Measurements from ENCODE around the gene RASGRP1.

Gene RASGRP1

DNA sequence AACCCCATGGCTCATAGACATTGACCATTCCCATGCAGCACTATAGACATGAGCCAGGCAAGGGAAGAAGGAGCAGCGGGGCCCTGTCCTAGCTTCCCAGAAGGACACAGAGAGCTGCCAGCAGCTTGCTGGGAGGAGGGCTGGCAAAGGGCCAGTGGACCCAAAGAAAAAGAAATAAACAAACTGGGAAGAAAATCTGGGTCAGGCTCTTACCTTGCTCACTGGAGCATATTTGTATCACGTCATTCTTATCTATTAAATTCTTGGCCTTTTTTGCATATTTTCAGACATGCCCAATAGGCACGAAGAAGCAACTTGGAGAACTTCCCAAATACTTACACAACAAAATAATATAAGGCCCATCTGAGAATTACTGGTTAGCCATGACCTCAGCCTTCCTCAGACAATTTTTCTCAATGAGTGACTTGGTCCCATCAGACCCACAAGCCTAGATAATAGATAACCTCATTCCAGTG lies 28.4 kb downstream of the RASGRP1 start:
- no peak overlapping the region for H3K9ac ChIP-seq (ENCODE audit: low read depth, low read length)
- H3K4me1 ChIP-seq (ENCODE audit: control insufficient read depth, insufficient read depth, low read length), result no peaks in the 10 kb centered on the region
- H3K27ac ChIP-seq (ENCODE audit: low read depth, low read length), result no peak overlapping the region
- no peaks in the 10 kb centered on the region for H3K9me3 ChIP-seq (ENCODE audit: control insufficient read depth, insufficient read depth, low read length)
- no peaks in the 10 kb centered on the region for H3K36me3 ChIP-seq (ENCODE audit: control insufficient read depth, insufficient read depth, low read length)
- no peak overlapping the region for H3K4me3 ChIP-seq (ENCODE audit: low read depth, low read length)
- H3K27me3 ChIP-seq (ENCODE audit: control insufficient read depth, insufficient read depth, low read length), result no peaks in the 10 kb centered on the region

DNA sequence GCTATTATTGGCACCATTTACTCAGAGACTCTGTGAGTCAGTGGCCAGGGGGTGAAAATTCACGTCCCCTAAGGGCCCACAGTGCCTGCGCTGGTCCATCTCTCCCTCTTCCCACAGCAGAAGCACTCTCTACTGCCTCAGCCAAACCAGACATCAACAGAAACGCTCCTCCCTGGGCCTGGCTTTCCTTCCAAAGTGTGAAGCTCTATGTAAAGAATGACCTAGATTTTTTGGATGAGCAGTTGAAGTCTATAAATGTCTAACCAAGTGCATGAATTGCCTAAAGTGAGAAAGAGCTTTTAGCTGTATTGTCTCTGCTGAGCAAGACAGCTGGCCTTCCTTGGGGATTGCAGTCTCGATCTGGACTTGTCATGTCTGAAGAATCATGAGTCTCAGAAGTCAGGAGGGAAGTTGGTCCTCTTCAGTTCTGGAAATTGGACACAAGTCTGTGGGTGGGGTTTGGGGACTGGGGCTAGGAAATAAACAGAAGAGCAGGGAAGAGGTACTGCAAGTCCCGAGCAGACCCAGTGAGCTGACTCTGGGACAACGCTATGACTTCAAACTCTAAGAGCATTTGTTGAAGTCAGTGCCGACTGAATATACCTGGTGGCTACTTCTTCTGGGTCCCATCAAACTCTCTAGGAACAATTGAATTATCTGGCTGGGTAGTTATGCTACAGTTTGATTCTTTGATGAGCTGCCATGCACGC lies 29.0 kb downstream of the RASGRP1 start:
- Histone ChIP-seq H3K9ac (ENCODE audit: low read depth, low read length) (no peak overlapping the region), H3K27ac (ENCODE audit: low read depth, low read length) (no peak overlapping the region), H3K9me3 (ENCODE audit: control insufficient read depth, insufficient read depth, low read length) (no peaks in the 10 kb centered on the region), H3K4me3 (ENCODE audit: low read depth, low read length) (no peak overlapping the region), H3K4me1 (ENCODE audit: control insufficient read depth, insufficient read depth, low read length) (no peaks in the 10 kb centered on the region), H3K36me3 (ENCODE audit: control insufficient read depth, insufficient read depth, low read length) (no peaks in the 10 kb centered on the region), H3K27me3 (ENCODE audit: control insufficient read depth, insufficient read depth, low read length) (no peaks in the 10 kb centered on the region)

DNA sequence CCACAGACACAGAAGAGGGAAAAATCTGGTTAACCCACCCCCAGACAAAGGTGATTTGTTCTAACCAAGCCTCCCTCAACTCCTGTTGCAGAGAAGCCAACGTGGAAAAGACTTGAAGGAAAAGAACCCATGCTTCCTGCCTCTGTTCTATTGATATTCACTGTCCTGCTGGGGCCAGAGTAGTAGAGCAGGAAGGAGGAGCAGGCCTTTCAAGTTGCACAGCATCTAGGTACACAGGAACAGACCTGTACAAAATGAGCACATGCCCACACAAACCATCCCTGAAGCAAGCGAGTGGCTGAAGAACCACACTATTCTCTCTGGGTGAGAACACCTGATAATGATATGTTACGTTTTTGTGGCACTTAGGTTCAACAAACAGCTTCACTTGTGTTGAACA lies 29.9 kb downstream of the RASGRP1 start:
- Histone ChIP-seq H3K9me3 (ENCODE audit: control insufficient read depth, insufficient read depth, low read length) (no peaks in the 10 kb centered on the region), H3K27me3 (ENCODE audit: control insufficient read depth, insufficient read depth, low read length) (no peaks in the 10 kb centered on the region), H3K9ac (ENCODE audit: low read depth, low read length) (no peak overlapping the region), H3K36me3 (ENCODE audit: control insufficient read depth, insufficient read depth, low read length) (no peaks in the 10 kb centered on the region), H3K4me1 (ENCODE audit: control insufficient read depth, insufficient read depth, low read length) (no peaks in the 10 kb centered on the region), H3K27ac (ENCODE audit: low read depth, low read length) (no peak overlapping the region), H3K4me3 (ENCODE audit: low read depth, low read length) (no peak overlapping the region)

DNA sequence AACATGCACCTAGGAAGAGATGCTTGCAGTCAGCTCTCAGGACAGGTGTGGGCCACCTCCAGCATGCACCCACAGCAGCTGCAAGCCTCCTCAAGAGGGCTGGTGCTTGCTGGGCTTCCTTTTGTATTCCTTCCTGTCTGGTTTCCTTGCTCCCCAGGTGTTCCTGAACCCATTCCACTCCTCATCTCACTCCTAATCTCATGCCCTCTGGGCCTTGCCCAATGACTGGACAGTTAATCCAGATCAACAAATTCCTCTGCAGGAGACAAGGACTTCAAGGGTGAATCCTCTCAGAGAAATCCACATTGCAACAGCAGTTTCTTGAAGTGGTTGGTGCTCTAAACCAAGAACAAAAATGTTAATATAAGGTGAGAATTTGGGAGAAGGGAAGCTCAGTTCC lies 30.7 kb downstream of the RASGRP1 start:
- Histone ChIP-seq H3K9me3 (ENCODE audit: control insufficient read depth, insufficient read depth, low read length) (no peaks in the 10 kb centered on the region), H3K4me1 (ENCODE audit: control insufficient read depth, insufficient read depth, low read length) (no peaks in the 10 kb centered on the region), H3K27ac (ENCODE audit: low read depth, low read length) (no peak overlapping the region), H3K27me3 (ENCODE audit: control insufficient read depth, insufficient read depth, low read length) (no peaks in the 10 kb centered on the region), H3K36me3 (ENCODE audit: control insufficient read depth, insufficient read depth, low read length) (no peaks in the 10 kb centered on the region), H3K9ac (ENCODE audit: low read depth, low read length) (no peak overlapping the region), H3K4me3 (ENCODE audit: low read depth, low read length) (no peak overlapping the region)

DNA sequence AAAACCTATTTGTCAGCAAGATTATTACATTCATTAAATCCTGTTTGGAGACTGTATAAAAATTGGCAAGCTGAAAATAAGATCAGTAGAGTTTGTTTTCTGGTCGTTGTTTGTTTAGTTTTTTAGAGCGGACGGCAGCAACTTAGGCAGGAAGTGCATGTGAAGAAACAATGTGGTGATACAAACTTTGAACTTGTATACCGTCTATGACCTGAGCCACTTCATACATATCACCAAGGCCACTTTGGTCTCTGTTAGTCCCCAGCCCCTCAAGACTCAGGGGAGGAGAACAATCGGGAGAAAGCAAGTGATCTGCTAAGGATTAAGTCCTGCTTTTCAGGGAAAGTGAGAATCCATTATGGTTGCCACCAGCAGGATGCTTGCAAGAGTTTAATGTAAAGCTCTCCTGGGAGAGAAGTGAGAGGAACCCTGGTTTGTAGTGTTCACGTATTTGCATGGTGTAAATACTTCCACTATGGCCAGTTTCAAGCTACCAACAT lies 31.1 kb downstream of the RASGRP1 start:
- no peaks in the 10 kb centered on the region for H3K4me1 ChIP-seq (ENCODE audit: control insufficient read depth, insufficient read depth, low read length)
- H3K27ac ChIP-seq (ENCODE audit: low read depth, low read length), result no peak overlapping the region
- no peaks in the 10 kb centered on the region for H3K9me3 ChIP-seq (ENCODE audit: control insufficient read depth, insufficient read depth, low read length)
- no peaks in the 10 kb centered on the region for H3K27me3 ChIP-seq (ENCODE audit: control insufficient read depth, insufficient read depth, low read length)
- H3K4me3 ChIP-seq (ENCODE audit: low read depth, low read length), result no peak overlapping the region
- H3K36me3 ChIP-seq (ENCODE audit: control insufficient read depth, insufficient read depth, low read length), result no peaks in the 10 kb centered on the region
- H3K9ac ChIP-seq (ENCODE audit: low read depth, low read length), result no peak overlapping the region

DNA sequence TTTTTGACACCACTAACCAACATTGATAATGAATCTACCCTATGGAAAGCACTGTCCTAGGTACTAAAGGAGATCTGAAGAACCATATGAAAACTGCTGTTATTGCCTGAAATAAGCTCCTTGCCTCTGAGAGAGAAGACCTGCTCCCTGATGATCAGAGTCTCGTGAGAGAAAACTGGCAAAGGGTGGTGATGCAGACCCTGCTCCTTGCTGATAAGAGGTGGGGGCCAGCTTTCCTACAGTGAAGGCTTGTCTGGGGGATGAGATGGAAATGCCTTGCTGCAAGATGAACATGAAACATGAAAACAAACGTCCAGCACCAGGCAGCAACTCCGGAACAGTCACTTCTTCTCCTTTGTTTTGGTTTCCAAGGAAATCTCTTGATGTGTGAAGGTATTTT lies 31.9 kb downstream of the RASGRP1 start:
- Histone ChIP-seq H3K4me3 (ENCODE audit: low read depth, low read length) (no peak overlapping the region), H3K36me3 (ENCODE audit: control insufficient read depth, insufficient read depth, low read length) (no peaks in the 10 kb centered on the region), H3K4me1 (ENCODE audit: control insufficient read depth, insufficient read depth, low read length) (no peaks in the 10 kb centered on the region), H3K27ac (ENCODE audit: low read depth, low read length) (no peak overlapping the region), H3K9me3 (ENCODE audit: control insufficient read depth, insufficient read depth, low read length) (no peaks in the 10 kb centered on the region), H3K9ac (ENCODE audit: low read depth, low read length) (no peak overlapping the region), H3K27me3 (ENCODE audit: control insufficient read depth, insufficient read depth, low read length) (no peaks in the 10 kb centered on the region)

DNA sequence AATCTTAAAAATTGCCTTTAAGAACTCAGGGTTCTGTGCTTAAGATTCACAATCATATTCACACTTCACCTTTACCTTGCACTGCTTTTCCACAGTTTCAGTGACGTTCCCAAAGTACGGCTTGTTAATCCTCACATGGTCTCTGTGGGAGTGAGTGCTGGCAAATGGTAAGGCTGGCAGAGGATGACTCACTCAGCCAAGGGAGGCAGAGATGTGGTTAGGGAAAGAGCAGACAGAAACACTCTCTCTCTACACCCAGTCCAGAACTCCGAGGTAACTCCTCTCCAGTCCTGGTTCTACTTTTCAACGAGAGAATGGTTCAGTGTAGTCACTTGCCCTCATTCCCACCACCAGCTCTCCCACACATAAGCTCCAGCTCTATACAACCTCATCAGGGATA lies 33.1 kb downstream of the RASGRP1 start:
- Histone ChIP-seq H3K9me3 (ENCODE audit: control insufficient read depth, insufficient read depth, low read length) (no peaks in the 10 kb centered on the region), H3K9ac (ENCODE audit: low read depth, low read length) (no peak overlapping the region), H3K36me3 (ENCODE audit: control insufficient read depth, insufficient read depth, low read length) (no peaks in the 10 kb centered on the region), H3K4me3 (ENCODE audit: low read depth, low read length) (no peak overlapping the region), H3K27me3 (ENCODE audit: control insufficient read depth, insufficient read depth, low read length) (no peaks in the 10 kb centered on the region), H3K4me1 (ENCODE audit: control insufficient read depth, insufficient read depth, low read length) (no peaks in the 10 kb centered on the region), H3K27ac (ENCODE audit: low read depth, low read length) (no peak overlapping the region)

DNA sequence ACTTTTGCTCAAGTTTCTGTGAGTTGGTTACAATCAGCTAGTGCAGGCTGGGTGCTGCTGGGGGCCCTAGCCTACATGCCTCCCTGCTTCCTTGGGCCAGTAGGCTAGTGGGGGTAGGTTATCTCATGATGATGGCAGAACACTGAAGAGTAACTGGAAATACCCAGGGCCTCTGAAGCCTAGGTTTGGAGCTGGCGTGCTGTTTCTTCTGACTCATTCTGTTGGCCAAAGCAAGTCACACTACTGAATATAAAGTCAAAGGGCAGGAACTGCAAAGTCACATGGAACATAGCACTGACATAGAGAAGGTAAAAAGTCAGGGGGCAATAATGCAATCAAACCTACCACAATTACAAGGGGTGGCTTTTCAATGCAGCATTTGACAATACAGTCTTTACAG lies 34.5 kb downstream of the RASGRP1 start:
- no peak overlapping the region for H3K9ac ChIP-seq (ENCODE audit: low read depth, low read length)
- H3K4me3 ChIP-seq (ENCODE audit: low read depth, low read length), result no peak overlapping the region
- H3K27ac ChIP-seq (ENCODE audit: low read depth, low read length), result no peak overlapping the region
- no peaks in the 10 kb centered on the region for H3K27me3 ChIP-seq (ENCODE audit: control insufficient read depth, insufficient read depth, low read length)
- no peaks in the 10 kb centered on the region for H3K4me1 ChIP-seq (ENCODE audit: control insufficient read depth, insufficient read depth, low read length)
- no peaks in the 10 kb centered on the region for H3K36me3 ChIP-seq (ENCODE audit: control insufficient read depth, insufficient read depth, low read length)
- no peaks in the 10 kb centered on the region for H3K9me3 ChIP-seq (ENCODE audit: control insufficient read depth, insufficient read depth, low read length)

DNA sequence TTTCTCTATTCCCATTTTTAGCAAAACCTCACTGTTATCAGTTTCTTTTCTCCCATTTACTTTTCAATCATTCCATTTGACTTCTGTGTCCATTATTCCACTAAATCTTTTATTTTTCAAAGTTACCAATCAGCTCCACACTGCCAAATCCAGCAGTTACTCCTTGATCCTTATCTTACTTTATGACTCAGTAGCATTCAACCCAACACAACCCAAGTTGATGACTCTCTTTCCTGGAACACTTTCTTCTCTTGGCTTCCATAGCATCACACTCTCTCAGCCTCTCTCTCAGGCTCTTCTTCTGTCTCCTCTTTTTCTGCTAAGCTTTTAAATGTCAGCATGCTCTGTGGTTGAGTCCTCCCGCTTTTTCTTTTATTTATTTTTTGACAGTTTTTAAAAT lies 36.3 kb downstream of the RASGRP1 start:
- Histone ChIP-seq H3K4me1 (ENCODE audit: control insufficient read depth, insufficient read depth, low read length) (no peaks in the 10 kb centered on the region), H3K27ac (ENCODE audit: low read depth, low read length) (no peak overlapping the region), H3K36me3 (ENCODE audit: control insufficient read depth, insufficient read depth, low read length) (no peaks in the 10 kb centered on the region), H3K9ac (ENCODE audit: low read depth, low read length) (no peak overlapping the region), H3K4me3 (ENCODE audit: low read depth, low read length) (no peak overlapping the region), H3K27me3 (ENCODE audit: control insufficient read depth, insufficient read depth, low read length) (no peaks in the 10 kb centered on the region), H3K9me3 (ENCODE audit: control insufficient read depth, insufficient read depth, low read length) (no peaks in the 10 kb centered on the region)

DNA sequence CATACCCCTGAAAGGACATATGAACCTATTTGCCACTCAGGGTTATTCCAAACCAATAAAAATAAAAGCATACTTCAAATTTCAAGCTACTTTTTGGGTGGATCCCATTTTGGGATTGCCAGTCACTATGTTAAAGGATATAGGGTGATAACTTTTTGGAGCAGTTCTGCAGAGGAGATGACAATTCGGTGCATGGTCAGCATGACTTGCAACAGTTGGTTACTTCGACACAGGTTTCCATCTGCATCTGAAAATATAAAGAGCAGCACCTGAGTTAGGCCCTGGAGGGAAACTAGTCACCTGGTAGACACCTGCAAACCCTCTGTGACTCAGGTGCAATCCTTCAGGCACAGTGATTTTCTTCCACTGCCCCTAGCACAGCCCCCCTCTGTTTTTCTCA lies 38.5 kb downstream of the RASGRP1 start:
- Histone ChIP-seq H3K9me3 (ENCODE audit: control insufficient read depth, insufficient read depth, low read length) (no peaks in the 10 kb centered on the region), H3K27ac (ENCODE audit: low read depth, low read length) (no peak overlapping the region), H3K27me3 (ENCODE audit: control insufficient read depth, insufficient read depth, low read length) (no peaks in the 10 kb centered on the region), H3K36me3 (ENCODE audit: control insufficient read depth, insufficient read depth, low read length) (no peaks in the 10 kb centered on the region), H3K4me3 (ENCODE audit: low read depth, low read length) (no peak overlapping the region), H3K4me1 (ENCODE audit: control insufficient read depth, insufficient read depth, low read length) (no peaks in the 10 kb centered on the region), H3K9ac (ENCODE audit: low read depth, low read length) (no peak overlapping the region)

DNA sequence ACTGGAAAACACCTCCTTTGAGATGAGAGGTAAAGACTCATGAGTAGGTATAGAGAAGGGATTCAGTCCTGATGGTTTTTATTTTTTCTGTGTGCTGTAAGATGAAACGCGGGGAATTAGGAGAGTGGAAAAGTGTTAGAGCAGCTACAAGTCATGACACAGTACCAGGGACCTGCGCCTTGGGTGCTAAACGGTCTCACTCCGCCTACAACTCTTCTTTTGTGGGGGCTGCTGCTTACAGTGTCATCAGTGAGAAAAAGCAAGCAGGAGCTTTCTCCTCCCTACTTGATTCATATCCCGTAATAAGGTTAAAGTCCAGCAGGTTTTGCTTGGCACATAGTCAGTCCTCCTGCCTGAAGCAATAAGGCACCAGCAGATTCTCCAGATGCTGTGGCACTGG lies 39.1 kb downstream of the RASGRP1 start:
- Histone ChIP-seq H3K4me3 (ENCODE audit: low read depth, low read length) (no peak overlapping the region), H3K36me3 (ENCODE audit: control insufficient read depth, insufficient read depth, low read length) (no peaks in the 10 kb centered on the region), H3K9ac (ENCODE audit: low read depth, low read length) (no peak overlapping the region), H3K27me3 (ENCODE audit: control insufficient read depth, insufficient read depth, low read length) (no peaks in the 10 kb centered on the region), H3K27ac (ENCODE audit: low read depth, low read length) (no peak overlapping the region), H3K4me1 (ENCODE audit: control insufficient read depth, insufficient read depth, low read length) (no peaks in the 10 kb centered on the region), H3K9me3 (ENCODE audit: control insufficient read depth, insufficient read depth, low read length) (no peaks in the 10 kb centered on the region)

Data from HUES48 (cell line).